OCI-LY7 (cell line): Measurements from ENCODE around the gene HIVEP2. TPM values are rescaled to one million over a fixed set of nuclear protein-coding genes. Genes with fewer than 3 reads are reported as not detected.

Experiments
- BruUV-seq: library from RNA; stranded (reverse); fragments of 400-500 nt; replicated peaks from 2 replicates; lab custom pipeline; 2021; lab: Mats Ljungman, UMichigan
- CTCF ChIA-PET: fragments of 300-600 bp; sonication (Branson Sonifier 250); formaldehyde crosslinking; loops from one replicate; lab custom pipeline; 2022; ENCODE audit warnings: antibody characterized with exemption; ENCODE audit not compliant: unreplicated experiment; lab: Charles Lee
- POLR2A ChIA-PET: fragments of 300-600 bp; sonication (Branson Sonifier 250); formaldehyde crosslinking; loops from one replicate; lab custom pipeline; 2022; ENCODE audit warnings: antibody characterized with exemption; lab: Charles Lee
- DNase-seq: peaks from one replicate; pipeline ENCODE4 v3.0.0-alpha.2; 2015; ENCODE audit warnings: low spot score
- H2AFZ ChIP-seq: fragments of 200-600 bp; sonication (generic), shearing (Covaris generic); 2 replicates; pipeline ENCODE4 v1.6.1; 2014; ENCODE audit warnings: mild to moderate bottlenecking, antibody characterized with exemption, low read length, moderate library complexity
- H3K27ac ChIP-seq: fragments of 200-600 bp; sonication (generic); 2 replicates; pipeline ENCODE4 v1.5.1; 2014; ENCODE audit warnings: mixed run types, low read depth, mild to moderate bottlenecking, moderate library complexity, low read length, inconsistent platforms; ENCODE audit not compliant: poor library complexity, severe bottlenecking
- H3K36me3 ChIP-seq: fragments of 200-600 bp; sonication (generic); 2 replicates; pipeline ENCODE4 v1.6.1; 2014; ENCODE audit warnings: mild to moderate bottlenecking, antibody characterized with exemption, low read length, moderate library complexity, mixed read lengths; ENCODE audit not compliant: insufficient read depth
- H3K4me1 ChIP-seq: fragments of 200-600 bp; sonication (generic); 2 replicates; pipeline ENCODE4 v1.5.1; 2014; ENCODE audit warnings: mild to moderate bottlenecking, low read length; ENCODE audit not compliant: insufficient read depth, poor library complexity, severe bottlenecking
- H3K4me2 ChIP-seq: fragments of 200-600 bp; sonication (generic); 2 replicates; pipeline ENCODE4 v1.6.1; 2014; ENCODE audit warnings: mild to moderate bottlenecking, low read length
- H3K4me3 ChIP-seq: fragments of 200-600 bp; sonication (generic); 2 replicates; pipeline ENCODE4 v1.5.1; 2014; ENCODE audit warnings: mild to moderate bottlenecking, low read depth, low read length; ENCODE audit not compliant: poor library complexity, severe bottlenecking
- H3K79me2 ChIP-seq: fragments of 200-600 bp; sonication (generic); 2 replicates; pipeline ENCODE4 v1.6.1; 2016; ENCODE audit warnings: low read depth, mild to moderate bottlenecking, low read length, moderate library complexity, mixed read lengths; ENCODE audit not compliant: insufficient read depth
- H3K9me2 ChIP-seq: fragments of 200-600 bp; sonication (generic); 2 replicates; pipeline ENCODE4 v1.6.1; 2016; ENCODE audit warnings: mild to moderate bottlenecking, low read length, mixed read lengths; ENCODE audit not compliant: insufficient read depth
- H3K9me3 ChIP-seq: fragments of 200-600 bp; sonication (generic); 2 replicates; pipeline ENCODE4 v1.6.1; 2014; ENCODE audit warnings: mild to moderate bottlenecking, mixed run types, low read length, mixed read lengths
- H4K20me1 ChIP-seq: fragments of 200-600 bp; sonication (generic); 2 replicates; pipeline ENCODE4 v1.6.1; 2014; ENCODE audit warnings: mild to moderate bottlenecking, antibody characterized with exemption, low read length, moderate library complexity, mixed read lengths; ENCODE audit not compliant: insufficient read depth
- EZH2phosphoT487 ChIP-seq: fragments of 200-600 bp; sonication (generic); IDR thresholded peaks from 2 replicates; pipeline ENCODE4 v1.6.1; 2018; ENCODE audit warnings: low read depth, borderline replicate concordance, mild to moderate bottlenecking, mixed run types, antibody characterized with exemption, low read length, moderate library complexity, mixed read lengths
- intact Hi-C: fragments of 100-400 bp; cut with micrococcal nuclease; formaldehyde crosslinking; loops from one replicate; pipeline ENCODE4 v1.10.0; 2022; ENCODE audit not compliant: unreplicated experiment
- total RNA-seq, 2 experiments: library from RNA; depleted of rRNA in 1 of 2; stranded (reverse); fragments of >200 nt in 1 of 2; shearing (Covaris generic) in 1 of 2; gene quantifications; 2 replicates each; pipeline ENCODE4 v1.2.3, GENCODE V29; 2014 to 2022
- TF ChIP-seq, protein P1 (sequence below): fragments of 200-600 bp; sonication (generic); conservative IDR thresholded peaks from 2 replicates; pipeline ENCODE4 v1.5.1; 2014; ENCODE audit warnings: mild to moderate bottlenecking, antibody characterized with exemption, low read length, moderate library complexity, mixed read lengths

HIVEP2 gene
- total RNA-seq, 2 experiments from 2014 or later: 18.8 to 24.6 TPM

DNA sequence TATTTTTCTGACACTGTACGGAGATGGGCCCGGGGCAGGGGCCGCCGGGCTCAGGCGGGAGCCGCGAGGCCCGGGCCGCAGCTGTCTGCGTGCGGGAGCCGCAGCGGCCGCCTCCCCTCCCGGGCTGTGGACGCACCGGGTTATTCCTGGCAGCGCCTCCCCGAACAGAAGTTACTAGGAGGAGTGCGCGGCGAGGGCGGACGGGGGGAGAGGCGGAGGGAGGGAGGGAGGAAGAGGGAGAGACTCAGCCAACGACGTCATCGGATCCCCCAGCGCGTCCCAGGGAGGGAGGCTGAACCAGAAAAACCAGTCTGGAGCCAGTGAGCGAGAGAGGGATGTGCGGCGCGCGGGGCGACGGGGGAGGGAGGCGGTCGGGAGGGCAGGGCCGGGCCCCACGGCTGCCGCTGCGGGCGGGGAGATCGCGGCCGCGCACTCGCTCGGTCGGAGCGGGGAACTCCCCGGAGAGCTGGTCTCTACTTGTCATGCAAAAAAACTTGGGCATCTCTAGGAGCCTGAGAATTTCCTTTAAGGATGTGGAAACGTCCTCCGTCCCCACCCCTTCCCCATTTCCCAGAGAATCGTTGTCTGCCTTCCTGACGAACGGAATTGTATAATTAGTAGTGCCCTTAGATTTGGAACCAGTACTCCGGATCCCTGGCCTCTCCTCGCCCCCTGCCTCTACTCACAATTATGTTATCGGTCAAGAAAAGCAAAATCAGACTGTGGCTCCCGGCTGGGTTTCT, 1.4 kb upstream of the HIVEP2 start:
- Histone ChIP-seq H2AFZ (peak overlapping the region; percentile 89), H3K79me2 (peaks cover 29% of the 10 kb centered on the region), H3K9me3 (no peaks in the 10 kb centered on the region), H3K4me3 (peak overlapping the region; percentile 94), H3K4me1 (peaks cover 30% of the 10 kb centered on the region), H3K36me3 (no peaks in the 10 kb centered on the region), H3K27ac (peak overlapping the region; percentile 95), H4K20me1 (no peaks in the 10 kb centered on the region), H3K4me2 (peak overlapping the region; percentile 88), H3K9me2 (no peaks in the 10 kb centered on the region)
- no TSS peak for BruUV-seq
- CTCF ChIA-PET: no interaction called here
- POLR2A ChIA-PET: interaction anchor here (0.6 to 1.2 kb wide), 5 partner anchors 11 to 85 kb away, joined by 3 to 5 read pairs (median 4); no protein-coding TSS in a partner anchor
- no peak for TF ChIP-seq EZH2phosphoT487
- TF ChIP-seq, protein P1, sequence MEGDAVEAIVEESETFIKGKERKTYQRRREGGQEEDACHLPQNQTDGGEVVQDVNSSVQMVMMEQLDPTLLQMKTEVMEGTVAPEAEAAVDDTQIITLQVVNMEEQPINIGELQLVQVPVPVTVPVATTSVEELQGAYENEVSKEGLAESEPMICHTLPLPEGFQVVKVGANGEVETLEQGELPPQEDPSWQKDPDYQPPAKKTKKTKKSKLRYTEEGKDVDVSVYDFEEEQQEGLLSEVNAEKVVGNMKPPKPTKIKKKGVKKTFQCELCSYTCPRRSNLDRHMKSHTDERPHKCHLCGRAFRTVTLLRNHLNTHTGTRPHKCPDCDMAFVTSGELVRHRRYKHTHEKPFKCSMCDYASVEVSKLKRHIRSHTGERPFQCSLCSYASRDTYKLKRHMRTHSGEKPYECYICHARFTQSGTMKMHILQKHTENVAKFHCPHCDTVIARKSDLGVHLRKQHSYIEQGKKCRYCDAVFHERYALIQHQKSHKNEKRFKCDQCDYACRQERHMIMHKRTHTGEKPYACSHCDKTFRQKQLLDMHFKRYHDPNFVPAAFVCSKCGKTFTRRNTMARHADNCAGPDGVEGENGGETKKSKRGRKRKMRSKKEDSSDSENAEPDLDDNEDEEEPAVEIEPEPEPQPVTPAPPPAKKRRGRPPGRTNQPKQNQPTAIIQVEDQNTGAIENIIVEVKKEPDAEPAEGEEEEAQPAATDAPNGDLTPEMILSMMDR: no peak
- DNase-seq: peak; percentile 77
- intact Hi-C loops: loop anchor here (5.0 to 10.0 kb wide), 2 partner anchors 506 to 898 kb away; partner anchors contain the start of genes ADAT2, LTV1 and PEX3

DNA sequence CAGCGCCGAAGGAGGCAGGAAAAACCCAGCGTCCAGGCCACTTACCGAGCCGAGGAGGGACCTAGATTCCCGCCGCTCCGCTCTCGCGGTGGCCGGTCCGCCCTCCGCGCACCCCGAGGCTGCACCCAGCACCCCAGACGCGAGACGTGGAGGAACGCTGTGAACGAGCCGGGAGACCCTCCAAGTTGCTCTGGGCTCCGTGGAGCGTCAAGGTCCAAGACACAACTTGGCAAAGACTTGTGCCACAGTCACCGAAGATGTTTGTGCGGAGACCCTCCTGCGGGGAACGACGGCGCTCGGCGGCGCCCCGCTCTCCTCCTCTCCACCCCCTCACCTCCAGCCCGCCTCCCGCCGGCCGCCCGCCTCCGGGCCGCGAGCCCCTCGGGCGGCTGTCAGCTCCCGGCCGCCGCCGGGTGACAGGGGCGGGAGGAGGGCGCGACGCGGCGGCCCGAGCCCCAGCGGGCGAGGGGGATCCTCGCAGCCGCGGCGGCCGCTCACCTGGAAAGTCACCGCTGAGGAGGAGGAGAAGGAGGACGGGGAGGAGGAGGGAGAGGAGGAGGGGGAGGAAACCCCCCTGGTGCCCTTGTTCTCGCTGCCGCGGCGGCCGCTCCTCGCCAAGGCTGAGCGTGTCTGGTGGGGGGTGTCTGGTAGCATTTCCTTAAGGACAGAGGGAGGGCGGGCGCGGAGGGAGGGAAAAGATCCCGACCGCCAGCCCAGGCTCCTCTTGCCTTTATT, 637 bp upstream of the HIVEP2 start:
- Histone ChIP-seq H2AFZ (peak overlapping the region; percentile 89), H3K79me2 (peaks cover 36% of the 10 kb centered on the region), H4K20me1 (no peaks in the 10 kb centered on the region), H3K4me3 (peak overlapping the region; percentile 94), H3K4me1 (peaks cover 37% of the 10 kb centered on the region), H3K4me2 (peak overlapping the region; percentile 88), H3K9me2 (no peaks in the 10 kb centered on the region), H3K36me3 (no peaks in the 10 kb centered on the region), H3K27ac (peak overlapping the region; percentile 95), H3K9me3 (no peaks in the 10 kb centered on the region)
- BruUV-seq: no TSS peak
- intact Hi-C loops: loop anchor here (2.0 to 10.0 kb wide), 4 partner anchors 89 to 899 kb away; partner anchors contain the start of genes ADAT2, LTV1 and PEX3
- DNase-seq: peak; percentile 75
- TF ChIP-seq, protein P1: no peak
- no peak for TF ChIP-seq EZH2phosphoT487
- CTCF ChIA-PET: no interaction called here
- POLR2A ChIA-PET: interaction anchor here (1.0 to 1.2 kb wide), 2 partner anchors 14 to 92 kb away, joined by 4 read pairs; no protein-coding TSS in a partner anchor
